SKM-1 (cell line): ENCODE measurements around the gene PROSER3.

ENCODE experiments used
- DNase-seq: peaks from one replicate; lab custom pipeline; 2025; ENCODE audit not compliant: unreplicated experiment; lab: John Stamatoyannopoulos, UW

The PROSER3 gene

GRCh38 chr19:35775298-35776101, 17.5 kb downstream of the PROSER3 start, which contains the start of gene ARHGAP33:
Gene ARHGAP33 (plus strand): TSS chr19:35775564. CDS start chr19:35775659, 95 bp downstream.
- DNase-seq, result peak; percentile 99

DNA sequence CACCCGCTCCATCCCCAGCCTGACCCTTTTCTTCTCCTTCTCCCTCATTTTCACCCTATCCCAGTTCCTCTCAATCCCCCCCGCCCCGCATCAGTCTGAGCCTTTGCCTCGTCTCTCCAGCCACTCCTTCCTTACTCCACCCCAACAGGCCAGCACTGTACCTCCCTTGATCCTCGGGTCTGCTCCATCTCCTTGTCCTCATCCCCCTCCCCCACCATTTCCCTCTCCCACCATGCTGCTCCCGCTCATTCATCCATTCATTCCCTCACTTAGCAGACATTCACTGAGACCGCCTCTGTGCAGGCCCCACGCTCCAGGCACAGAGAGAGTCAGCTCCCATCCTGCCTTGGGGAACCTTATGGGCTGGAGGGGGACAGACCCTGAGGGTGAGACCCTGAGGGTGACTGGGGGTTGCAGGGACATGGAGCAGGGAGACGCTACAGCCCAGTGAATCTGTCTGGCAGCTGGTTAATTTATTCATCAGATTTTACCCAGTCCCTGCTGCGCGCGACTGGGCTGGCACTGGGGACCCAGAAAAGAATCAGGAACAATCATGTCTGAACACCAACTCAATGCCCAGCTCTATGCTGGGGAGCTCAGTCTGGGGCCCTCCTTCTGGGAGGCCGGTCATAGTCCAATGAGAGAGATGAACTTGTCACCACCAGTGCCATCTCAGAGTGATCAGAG, 18.3 kb downstream of the PROSER3 start:
- no peak for DNase-seq

DNA sequence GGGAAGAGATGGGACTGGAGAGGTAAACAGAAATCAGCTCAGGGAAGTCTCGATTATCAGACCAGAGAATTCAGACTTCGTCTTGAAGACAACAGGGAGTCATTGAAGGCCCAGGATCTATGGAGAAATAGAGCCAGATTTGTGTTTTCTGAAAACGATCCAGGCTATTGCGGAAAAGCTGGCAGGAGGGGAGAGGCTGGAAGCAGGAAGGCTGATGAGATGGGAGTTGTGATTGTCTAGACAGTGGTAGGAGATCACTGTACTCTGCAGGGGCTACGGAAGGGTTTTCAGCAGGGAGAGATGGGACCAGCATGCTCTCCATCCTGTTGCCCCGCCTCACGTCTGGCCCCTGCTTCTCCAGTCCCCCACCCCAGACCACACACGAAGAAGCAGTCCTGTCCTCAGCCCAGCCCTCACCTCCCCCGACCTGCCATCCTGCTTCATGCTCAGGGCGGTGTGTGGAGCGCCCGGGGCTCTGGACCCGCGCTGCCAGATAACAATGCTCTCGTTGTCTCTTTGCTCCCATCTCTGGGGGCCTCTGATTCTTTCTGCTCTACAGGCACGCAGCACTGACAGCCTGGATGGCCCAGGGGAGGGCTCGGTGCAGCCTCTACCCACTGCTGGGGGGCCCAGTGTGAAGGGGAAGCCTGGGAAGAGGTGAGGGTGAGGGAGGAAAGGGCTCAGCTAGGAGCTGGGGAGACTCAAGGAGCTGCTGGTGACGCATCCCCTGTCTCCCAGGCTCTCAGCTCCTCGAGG, 19.3 kb downstream of the PROSER3 start:
- no peak for DNase-seq

DNA sequence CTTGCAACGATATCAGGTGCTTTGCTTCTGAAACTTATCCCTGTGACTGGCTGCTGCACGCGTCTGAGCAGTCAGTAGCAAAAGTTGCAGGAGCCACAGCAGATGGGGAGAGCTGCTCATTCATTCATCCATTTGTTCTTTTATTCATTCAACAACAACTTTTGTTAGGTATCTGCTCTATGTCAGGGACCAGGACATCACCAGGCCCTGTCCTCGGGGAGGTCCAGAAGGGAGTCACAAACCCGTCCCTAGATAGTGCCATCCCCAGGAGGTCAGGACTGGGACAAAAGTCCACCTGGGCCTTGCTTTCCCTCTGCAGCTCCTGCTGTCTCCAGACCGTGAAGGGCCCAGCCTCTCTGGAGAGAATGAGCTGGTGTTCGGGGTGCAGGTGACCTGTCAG, 20.0 kb downstream of the PROSER3 start:
- DNase-seq, result no peak

DNA sequence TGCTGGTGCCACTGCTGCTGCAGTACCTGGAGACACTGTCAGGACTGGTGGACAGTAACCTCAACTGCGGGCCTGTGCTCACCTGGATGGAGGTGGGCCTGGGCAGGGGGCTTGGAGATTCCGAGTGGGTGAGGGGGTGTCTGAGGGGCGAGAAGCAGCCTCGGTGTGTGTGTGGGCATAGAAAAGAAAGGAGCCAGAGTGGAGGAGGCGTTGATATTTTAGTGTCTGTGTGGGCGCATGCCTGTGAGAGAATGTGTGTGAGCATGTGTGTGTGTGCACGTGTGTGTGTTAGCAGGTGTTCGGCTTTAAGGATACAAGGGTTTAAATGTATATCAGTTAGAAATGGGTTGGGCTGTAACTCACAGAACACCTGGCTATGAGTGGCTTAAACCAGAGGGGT, 21.1 kb downstream of the PROSER3 start:
- no peak for DNase-seq

DNA sequence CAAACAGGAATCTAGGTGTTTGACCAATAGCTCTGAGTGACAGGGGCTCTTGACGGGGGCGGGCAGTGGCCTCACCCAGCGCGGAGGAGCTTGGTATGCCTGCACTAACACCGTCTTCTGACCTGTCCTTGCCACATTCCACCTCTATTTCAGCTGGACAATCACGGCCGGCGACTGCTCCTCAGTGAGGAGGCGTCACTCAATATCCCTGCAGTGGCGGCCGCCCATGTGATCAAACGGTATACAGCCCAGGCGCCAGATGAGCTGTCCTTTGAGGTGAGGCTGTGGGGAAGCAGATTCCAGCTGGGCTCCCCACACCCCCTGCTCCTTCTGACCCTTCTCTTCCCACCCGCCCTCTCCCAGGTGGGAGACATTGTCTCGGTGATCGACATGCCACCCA, 22.1 kb downstream of the PROSER3 start:
- no peak for DNase-seq

GRCh38 chr19:35780717-35781116, 22.7 kb downstream of the PROSER3 start:
- no peak for DNase-seq

DNA sequence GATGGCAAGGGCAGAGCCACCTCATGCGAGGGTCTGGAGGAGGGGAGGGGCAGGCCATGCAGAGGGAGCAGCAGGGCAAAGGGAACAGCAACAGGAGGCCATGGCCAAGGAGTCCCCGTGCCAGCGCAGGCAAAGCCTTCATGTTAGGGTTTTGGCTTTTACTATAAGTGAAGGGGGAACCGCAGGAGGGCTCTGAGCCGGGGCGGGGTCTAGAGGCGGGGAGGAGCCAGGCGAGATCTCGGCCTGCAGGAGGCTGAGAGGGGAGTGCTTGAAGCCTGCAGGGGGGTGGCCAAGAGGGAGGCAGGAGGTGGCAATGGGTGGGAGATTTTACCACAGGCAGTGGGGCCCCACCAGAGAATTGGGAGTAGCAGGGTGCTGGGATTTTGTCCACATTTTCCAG, 23.7 kb downstream of the PROSER3 start:
- DNase-seq, result no peak

- DNase-seq, result no peak
These were observed 24.6 kb downstream of the PROSER3 start for GRCh38 chr19:35782589-35782988.

- DNase-seq, result no peak
These were observed 25.8 kb downstream of the PROSER3 start for GRCh38 chr19:35783469-35784434.

- no peak for DNase-seq
These were observed 26.7 kb downstream of the PROSER3 start for GRCh38 chr19:35784503-35785338.

DNA sequence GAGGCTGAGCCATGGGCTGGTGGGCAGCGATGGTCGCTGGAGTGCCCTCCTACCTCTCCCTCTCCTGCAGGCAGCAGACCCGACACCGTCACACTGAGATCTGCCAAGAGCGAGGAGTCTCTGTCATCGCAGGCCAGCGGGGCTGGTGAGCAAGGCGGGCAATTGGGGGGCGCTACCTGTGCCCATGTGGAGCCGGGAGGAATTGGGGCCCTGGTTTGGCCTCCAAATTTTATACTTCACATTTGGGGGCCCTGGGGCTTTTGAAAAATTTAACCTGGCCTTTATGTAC, 27.3 kb downstream of the PROSER3 start:
- DNase-seq, result no peak

DNA sequence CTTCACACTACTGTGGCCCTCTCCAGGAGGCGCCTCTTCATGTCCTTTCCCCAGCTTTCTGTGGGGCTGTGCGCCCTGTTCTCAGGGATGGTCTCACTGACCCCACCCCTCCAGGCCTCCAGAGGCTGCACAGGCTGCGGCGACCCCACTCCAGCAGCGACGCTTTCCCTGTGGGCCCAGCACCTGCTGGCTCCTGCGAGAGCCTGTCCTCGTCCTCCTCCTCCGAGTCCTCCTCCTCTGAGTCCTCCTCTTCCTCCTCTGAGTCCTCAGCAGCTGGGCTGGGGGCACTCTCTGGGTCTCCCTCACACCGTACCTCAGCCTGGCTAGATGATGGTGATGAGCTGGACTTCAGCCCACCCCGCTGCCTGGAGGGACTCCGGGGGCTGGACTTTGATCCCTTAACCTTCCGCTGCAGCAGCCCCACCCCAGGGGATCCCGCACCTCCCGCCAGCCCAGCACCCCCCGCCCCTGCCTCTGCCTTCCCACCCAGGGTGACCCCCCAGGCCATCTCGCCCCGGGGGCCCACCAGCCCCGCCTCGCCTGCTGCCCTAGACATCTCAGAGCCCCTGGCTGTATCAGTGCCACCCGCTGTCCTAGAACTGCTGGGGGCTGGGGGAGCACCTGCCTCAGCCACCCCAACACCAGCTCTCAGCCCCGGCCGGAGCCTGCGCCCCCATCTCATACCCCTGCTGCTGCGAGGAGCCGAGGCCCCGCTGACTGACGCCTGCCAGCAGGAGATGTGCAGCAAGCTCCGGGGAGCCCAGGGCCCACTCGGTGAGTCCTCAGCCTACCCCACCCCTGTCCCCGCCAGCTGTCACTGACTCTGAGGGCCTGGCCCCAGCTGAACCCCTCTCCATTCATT, 28.6 kb downstream of the PROSER3 start:
- no peak for DNase-seq

GRCh38 chr19:35787227-35787799, 29.3 kb downstream of the PROSER3 start:
- DNase-seq, result no peak

DNA sequence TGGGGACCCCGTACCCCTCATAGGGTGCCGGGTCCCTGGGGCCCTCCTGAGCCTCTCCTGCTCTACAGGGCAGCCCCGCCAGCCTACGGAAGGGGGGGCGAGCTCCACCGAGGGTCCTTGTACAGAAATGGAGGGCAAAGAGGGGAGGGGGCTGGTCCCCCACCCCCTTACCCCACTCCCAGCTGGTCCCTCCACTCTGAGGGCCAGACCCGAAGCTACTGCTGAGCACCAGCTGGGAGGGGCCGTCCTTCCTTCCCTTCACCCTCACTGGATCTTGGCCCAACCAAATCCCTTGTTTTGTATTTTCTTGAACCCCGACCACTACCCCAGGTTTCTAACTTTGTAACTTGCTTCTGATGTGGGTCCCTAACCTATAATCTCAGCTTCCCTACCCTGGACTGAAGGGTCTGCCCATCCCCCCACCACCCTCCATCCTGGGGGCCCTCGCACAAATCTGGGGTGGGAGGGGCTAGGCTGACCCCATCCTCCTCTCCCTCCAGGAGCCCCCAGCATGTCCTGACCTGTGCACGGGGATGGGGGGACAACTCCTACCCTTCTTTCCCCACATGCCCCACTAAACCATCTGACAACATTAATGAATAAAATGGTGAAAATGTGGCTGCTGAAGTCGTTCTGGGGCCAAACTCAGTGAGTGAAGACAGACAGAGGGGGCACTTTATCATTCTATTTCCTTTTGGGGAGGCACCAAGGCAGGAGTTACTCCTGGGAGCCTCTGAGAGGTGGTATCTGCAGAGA, 30.4 kb downstream of the PROSER3 start:
- DNase-seq, result no peak

GRCh38 chr19:35789195-35789977, 31.4 kb downstream of the PROSER3 start:
- DNase-seq, result no peak
